Endothelial cell of umbilical vein (primary cell): Measurements from ENCODE around the gene SPATA24.

Experiments used
- POLR2A ChIP-seq: IDR thresholded peaks from 2 replicates; pipeline ENCODE4 v1.6.1; 2012; ENCODE audit warnings: low read depth, mild to moderate bottlenecking, control low read depth, low read length
- POLR2AphosphoS5 ChIP-seq: IDR thresholded peaks from 2 replicates; pipeline ENCODE4 v1.6.1; 2012; ENCODE audit warnings: low read depth, mild to moderate bottlenecking, control low read depth, low read length, moderate library complexity; ENCODE audit not compliant: insufficient read depth
- TF ChIP-seq, protein P1 (sequence below): IDR thresholded peaks from 2 replicates; pipeline ENCODE4 v1.6.1; 2011; ENCODE audit not compliant: insufficient read depth, insufficient read length

- TF ChIP-seq, protein P1, sequence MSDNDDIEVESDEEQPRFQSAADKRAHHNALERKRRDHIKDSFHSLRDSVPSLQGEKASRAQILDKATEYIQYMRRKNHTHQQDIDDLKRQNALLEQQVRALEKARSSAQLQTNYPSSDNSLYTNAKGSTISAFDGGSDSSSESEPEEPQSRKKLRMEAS, result no peak
- TF ChIP-seq POLR2A, result no peak
- TF ChIP-seq POLR2AphosphoS5, result no peak
These were observed 7.8 kb downstream of the SPATA24 start for GRCh38 chr5:139395844-139396640.
